HepG2 (cell line): ENCODE results near the gene RAB29. TPM values are rescaled to one million over a fixed set of nuclear protein-coding genes. Genes with fewer than 3 reads are reported as not detected.

ENCODE experiments used
- ATF7-NPFF ChIP-seq: sonication (generic); formaldehyde crosslinking; IDR thresholded peaks from 2 replicates; pipeline ENCODE4 v1.8.1; 2023; ENCODE audit warnings: mild to moderate bottlenecking, low read depth, missing genetic modification reagents, moderate library complexity
- CENPX ChIP-seq: sonication (generic); formaldehyde crosslinking; IDR thresholded peaks from 2 replicates; pipeline ENCODE4 v1.9.0; 2021; ENCODE audit warnings: mild to moderate bottlenecking, missing genetic modification reagents, moderate library complexity
- CHD4 ChIP-seq: fragments of 200-600 bp; sonication (generic); IDR thresholded peaks from 2 replicates; pipeline ENCODE4 v1.7.0; 2017; ENCODE audit warnings: mild to moderate bottlenecking, low read length, borderline replicate concordance
- FOXK1 ChIP-seq: sonication (generic); formaldehyde crosslinking; IDR thresholded peaks from 2 replicates; pipeline ENCODE4 v1.4.0; 2020; ENCODE audit warnings: low read depth, missing genetic modification reagents, borderline replicate concordance
- HMG20B ChIP-seq: conservative IDR thresholded peaks from 2 replicates; pipeline ENCODE4 v1.6.1; 2016; ENCODE audit warnings: missing genetic modification reagents, missing compliant biosample characterization
- HMGXB4 ChIP-seq, 2 experiments: sonication (generic) in 1 of 2; formaldehyde crosslinking in 1 of 2; IDR thresholded peaks; 2 replicates each; pipeline versions ENCODE4 v1.4.0 to v1.6.1; 2018 to 2020; ENCODE audit warnings: missing genetic modification reagents in 2 of 2, borderline replicate concordance in 1 of 2, low read depth in 1 of 2, mild to moderate bottlenecking in 1 of 2, missing biosample characterization in 1 of 2
- KLF16 ChIP-seq, 2 experiments: sonication (generic) in 1 of 2; formaldehyde crosslinking in 1 of 2; IDR thresholded peaks; 2 replicates each; pipeline versions ENCODE4 v1.6.1 to v1.8.0; 2016 to 2023; ENCODE audit warnings: missing genetic modification reagents in 2 of 2, missing compliant biosample characterization in 1 of 2
- MED13 ChIP-seq: sonication (generic); formaldehyde crosslinking; IDR thresholded peaks from 2 replicates; pipeline ENCODE4 v1.5.0; 2020; ENCODE audit warnings: missing genetic modification reagents
- NPAS2 ChIP-seq: sonication (generic); formaldehyde crosslinking; IDR thresholded peaks from 2 replicates; pipeline ENCODE4 v1.8.0; 2022; ENCODE audit warnings: mild to moderate bottlenecking, missing genetic modification reagents, borderline replicate concordance
- NR2F6 ChIP-seq, 2 experiments: IDR thresholded peaks; 2 replicates each; pipeline ENCODE4 v1.6.1; 2016; ENCODE audit warnings: antibody characterized with exemption in 1 of 2, mild to moderate bottlenecking in 1 of 2
- PATZ1 ChIP-seq: sonication (generic); formaldehyde crosslinking; IDR thresholded peaks from 2 replicates; pipeline ENCODE4 v1.4.0; 2020; ENCODE audit warnings: missing genetic modification reagents
- PPARG ChIP-seq: conservative IDR thresholded peaks from 2 replicates; pipeline ENCODE4 v1.6.1; 2016; ENCODE audit warnings: missing biosample characterization, missing genetic modification reagents
- TFE3 ChIP-seq: IDR thresholded peaks from 2 replicates; pipeline ENCODE4 v1.6.1; 2016
- XRCC5 ChIP-seq: fragments of 200-400 bp; formaldehyde crosslinking; optimal IDR thresholded peaks from 2 replicates; pipeline ENCODE3; 2017; ENCODE audit warnings: mild to moderate bottlenecking, low read length
- ZBTB26 ChIP-seq: IDR thresholded peaks from 2 replicates; pipeline ENCODE4 v1.6.1; 2016; ENCODE audit warnings: missing compliant biosample characterization, missing genetic modification reagents, borderline replicate concordance
- ZNF3 ChIP-seq: IDR thresholded peaks from 2 replicates; pipeline ENCODE4 v1.7.0; 2017; ENCODE audit warnings: inconsistent platforms
- ZNF331 ChIP-seq: sonication (generic); formaldehyde crosslinking; IDR thresholded peaks from 2 replicates; pipeline ENCODE4 v1.4.0; 2020; ENCODE audit warnings: missing genetic modification reagents
- ZNF503 ChIP-seq: sonication (generic); formaldehyde crosslinking; IDR thresholded peaks from 2 replicates; pipeline ENCODE4 v1.4.0; 2020; ENCODE audit warnings: missing genetic modification reagents
- ZNF775 ChIP-seq: sonication (generic); formaldehyde crosslinking; IDR thresholded peaks from 2 replicates; pipeline ENCODE4 v1.4.0; 2020; ENCODE audit warnings: missing genetic modification reagents, mild to moderate bottlenecking, moderate library complexity, borderline replicate concordance
- polyA plus RNA-seq, 8 experiments: library from polyadenylated mRNA; depleted of rRNA in 3 of 8; stranded (reverse) in 7 of 8; unstranded in 1 of 8; fragments of >200 nt; fragmentation: Illumina TruSeq in 4 of 8; extraction: Trizol in 4 of 8; gene quantifications; 2 replicates each; pipeline versions ENCODE4 v1.2.1 to v1.2.3, GENCODE V29; 2011 to 2016; ENCODE audit warnings: low read depth in 4 of 8, missing spikeins in 1 of 8, mixed read lengths in 1 of 8; ENCODE audit not compliant: insufficient read depth in 1 of 8
- total RNA-seq, 5 experiments: library from RNA; depleted of rRNA; stranded (reverse); fragments of >200 nt; fragmentation: Illumina TruSeq; extraction: Trizol; gene quantifications; 2 replicates each; pipeline ENCODE4 v1.2.3, GENCODE V29; 2016; ENCODE audit warnings: low read depth in 1 of 5

The RAB29 gene
- total and polyA plus RNA-seq, 2 of the 13 experiments (the other 11 are each of a cell fraction or from before 2014, with no cell fraction given), result 8.7 to 10.1 TPM

- TF ChIP-seq KLF16 (CRISPR knock-in tag; IDR thresholded peaks at IDR 0.05) (peak in 1 of 2 experiments; percentile 85; a peak in 1 of 4 replicates), HMGXB4 (CRISPR knock-in tag; IDR thresholded peaks at IDR 0.05; ENCODE audit: borderline replicate concordance in 1 of 2, low read depth in 1 of 2) (peak in 1 of 2 experiments; percentile 42; a peak in 1 of 4 replicates), TFE3 (CRISPR knock-in tag) (peak; percentile 48; the same call in 1 of the 2 replicates), ZNF775 (CRISPR knock-in tag) (no peak), CHD4 (no peak), MED13 (CRISPR knock-in tag) (peak; percentile 33; the same call in 1 of the 2 replicates), ZNF3 (CRISPR knock-in tag) (no peak), NR2F6 (IDR thresholded peaks at IDR 0.05) (no peak), NR2F6 (CRISPR knock-in tag; IDR thresholded peaks at IDR 0.05) (peak; percentile 58), PATZ1 (CRISPR knock-in tag) (peak; percentile 100), CENPX (no peak), ATF7-NPFF (CRISPR knock-in tag) (peak; percentile 68), ZBTB26 (CRISPR knock-in tag) (0 out of 2 replicates have a peak, but pooled peaks have one; percentile 11), PPARG (CRISPR knock-in tag) (peak; percentile 78), ZNF331 (CRISPR knock-in tag) (peak; percentile 73), NPAS2 (no peak), ZNF503 (CRISPR knock-in tag) (0 out of 2 replicates have a peak, but pooled peaks have one; percentile 50), HMG20B (CRISPR knock-in tag) (0 out of 2 replicates have a peak, but pooled peaks have one; percentile 12), FOXK1 (CRISPR knock-in tag) (peak; percentile 76; the same call in 1 of the 2 replicates), XRCC5 (peak; percentile 81)
Measured at GRCh38 chr1:205749234-205750137, 25.8 kb downstream of the RAB29 start (continued).
